ENCODE measurements around the gene ARSB. TPM values are rescaled to one million over a fixed set of nuclear protein-coding genes. Genes with fewer than 3 reads are reported as not detected.

ARSB gene
- polyA plus RNA-seq, 2 of the 4 experiments (the other 2 are of a cell fraction): 8.4 to 13.4 TPM

GRCh38 chr5:78823196-78823595 lies 161.9 kb downstream of the ARSB start (continued):
- TF ChIP-seq BCL3 (IDR thresholded peaks at IDR 0.05): no peak

- no peak overlapping the region for H3K4me3 ChIP-seq
- H3K4me1 ChIP-seq: peaks cover 5% of the 10 kb centered on the region; the same call in 1 of the 3 replicates
- DNase-seq (ENCODE audit: low read depth in 1 of 2, low spot score in 1 of 2): no peak
- 76% methylated on average over 2 of the region's 2 CpGs for WGBS (ENCODE audit: missing lambda C conversion rate)
- FAIRE-seq: no peak
- H3K27ac ChIP-seq: no peak overlapping the region
- TF ChIP-seq RFX5 (IDR thresholded peaks at IDR 0.05): no peak
- TF ChIP-seq HES2 (IDR thresholded peaks at IDR 0.05): no peak
- no peak for TF ChIP-seq CEBPB (IDR thresholded peaks at IDR 0.05)
- H3K9me3 ChIP-seq: no peaks in the 10 kb centered on the region
- ChIA-PET CTCF (no interaction called here), POLR2A (no interaction called here)
- H3K4me2 ChIP-seq: no peak overlapping the region; the same call in 2 of the 3 replicates
- no peak for ATAC-seq
These were observed 163.5 kb downstream of the ARSB start for GRCh38 chr5:78821536-78822021.

- CTCF ChIA-PET: no interaction called here
- Histone ChIP-seq H3K4me3 (no peak overlapping the region), H3K4me2 (no peak overlapping the region), H3K4me1 (peaks cover 5% of the 10 kb centered on the region; the same call in 1 of the 3 replicates), H3K9me3 (no peaks in the 10 kb centered on the region), H3K27ac (no peak overlapping the region)
- no peak for DNase-seq (ENCODE audit: low read depth in 1 of 2, low spot score in 1 of 2)
- FAIRE-seq: no peak
- no peak for ATAC-seq
- WGBS (ENCODE audit: missing lambda C conversion rate): 81% methylated on average over 1 of the region's 1 CpG
- POLR2A ChIA-PET: no interaction called here
- TF ChIP-seq MAFK (IDR thresholded peaks at IDR 0.05; ENCODE audit: partially characterized antibody): no peak
- no peak for TF ChIP-seq REST (IDR thresholded peaks at IDR 0.05)
- no peak for TF ChIP-seq CBX2 (IDR thresholded peaks at IDR 0.05; ENCODE audit: borderline replicate concordance, low read depth)
- TF ChIP-seq EHF (CRISPR knock-in tag; IDR thresholded peaks at IDR 0.05): no peak
- TF ChIP-seq CBX8 (IDR thresholded peaks at IDR 0.05): no peak
- no peak for TF ChIP-seq ZFP36 (IDR thresholded peaks at IDR 0.05; ENCODE audit: borderline replicate concordance, partially characterized antibody)
- TF ChIP-seq RARB (CRISPR knock-in tag; IDR thresholded peaks at IDR 0.05): no peak
These were observed 165.4 kb downstream of the ARSB start for GRCh38 chr5:78819707-78820106.

- Histone ChIP-seq H3K4me2 (no peak overlapping the region), H3K9me3 (no peaks in the 10 kb centered on the region), H3K27ac (no peak overlapping the region), H3K4me3 (no peak overlapping the region), H3K4me1 (peaks cover 5% of the 10 kb centered on the region; the same call in 1 of the 3 replicates)
- no peak for FAIRE-seq
- DNase-seq (ENCODE audit: low read depth in 1 of 2, low spot score in 1 of 2): no peak
- POLR2A ChIA-PET: no interaction called here
- ATAC-seq: no peak
- CTCF ChIA-PET: no interaction called here
- WGBS (ENCODE audit: missing lambda C conversion rate): 90% methylated on average over 3 of the region's 3 CpGs
- no peak for TF ChIP-seq RFX5 (IDR thresholded peaks at IDR 0.05)
- TF ChIP-seq JUN (IDR thresholded peaks at IDR 0.05): no peak
These were observed 165.9 kb downstream of the ARSB start for GRCh38 chr5:78819166-78819565.

- CTCF ChIA-PET: interaction anchor here (0.6 kb wide), 1 partner anchor 259 kb away, joined by 3 read pairs; no protein-coding TSS in a partner anchor
- POLR2A ChIA-PET: no interaction called here
- DNase-seq (ENCODE audit: low read depth in 1 of 2, low spot score in 1 of 2) (no peak), FAIRE-seq (no peak), ATAC-seq (no peak)
- Histone ChIP-seq H3K9me3 (no peaks in the 10 kb centered on the region), H3K4me3 (no peak overlapping the region), H3K4me1 (no peaks in the 10 kb centered on the region), H3K27ac (no peak overlapping the region), H3K4me2 (no peak overlapping the region)
- WGBS (ENCODE audit: missing lambda C conversion rate): 95% methylated on average over 3 of the region's 3 CpGs
- TF ChIP-seq MAFK (IDR thresholded peaks at IDR 0.05; ENCODE audit: partially characterized antibody) (peak; percentile 72), HOXA7 (CRISPR knock-in tag; IDR thresholded peaks at IDR 0.05) (no peak)
These were observed 168.9 kb downstream of the ARSB start for GRCh38 chr5:78816143-78816765.

All from A549 (cell line).